Activated T-cell treated with anti-CD3 and anti-CD28 coated beads for 4 hours (primary cell): ENCODE measurements around the gene RPS13.
"Not testable (repeated sequence)": the region's sequence is repeated elsewhere in the genome, so short reads cannot be mapped to it uniquely, and the experiment has no call there.

Source experiments
- DNase-seq: peaks from one replicate; pipeline ENCODE4 v3.0.0-alpha.2; 2020

Gene RPS13

GRCh38 chr11:17034027-17034426, 43.4 kb downstream of the RPS13 start:
- not testable (repeated sequence) for DNase-seq

GRCh38 chr11:17026487-17027082, 50.9 kb downstream of the RPS13 start:
- no peak for DNase-seq

GRCh38 chr11:17024924-17025323, 52.5 kb downstream of the RPS13 start:
- DNase-seq: no peak
